Ishikawa (cell line): ENCODE measurements around the gene ANKRD44.

Experiments used
- CEBPB ChIP-seq: IDR thresholded peaks from 2 replicates; pipeline ENCODE4 v1.6.1; 2012
- CREB1 ChIP-seq: IDR thresholded peaks from 2 replicates; pipeline ENCODE4 v1.6.1; 2012; ENCODE audit warnings: low read depth
- EGR1 ChIP-seq: IDR thresholded peaks from 2 replicates; pipeline ENCODE4 v1.6.1; 2012
- TAF1 ChIP-seq: IDR thresholded peaks from 2 replicates; pipeline ENCODE4 v1.6.1; 2012; ENCODE audit warnings: low read depth, mild to moderate bottlenecking
- ZBTB7A ChIP-seq: IDR thresholded peaks from 2 replicates; pipeline ENCODE4 v1.6.1; 2012; ENCODE audit warnings: low read depth
- TF ChIP-seq, protein P1 (sequence below): IDR thresholded peaks from 2 replicates; pipeline ENCODE4 v1.6.1; 2012; ENCODE audit warnings: low read depth, mild to moderate bottlenecking

DNA sequence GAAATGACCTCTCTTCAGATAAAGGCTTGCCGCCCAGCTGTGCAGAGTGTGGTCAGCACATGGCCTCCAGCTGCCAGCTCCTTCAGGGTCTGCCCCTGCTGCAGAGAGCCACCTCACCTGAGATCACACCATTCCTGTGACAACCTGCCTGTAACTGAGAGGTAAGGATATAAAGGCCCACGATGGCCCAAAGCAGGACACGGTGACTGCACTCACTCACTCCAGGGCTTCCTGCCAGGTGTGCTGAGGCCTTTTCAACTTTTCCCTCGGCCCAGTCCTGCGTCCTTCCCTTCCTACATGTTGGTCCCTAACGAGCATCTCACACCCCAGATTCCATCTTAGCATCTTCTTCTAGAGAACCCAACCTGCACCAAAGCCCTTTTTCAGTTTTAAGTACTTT lies 36.2 kb downstream of the ANKRD44 start:
- no peak for TF ChIP-seq ZBTB7A
- TF ChIP-seq, protein P1, sequence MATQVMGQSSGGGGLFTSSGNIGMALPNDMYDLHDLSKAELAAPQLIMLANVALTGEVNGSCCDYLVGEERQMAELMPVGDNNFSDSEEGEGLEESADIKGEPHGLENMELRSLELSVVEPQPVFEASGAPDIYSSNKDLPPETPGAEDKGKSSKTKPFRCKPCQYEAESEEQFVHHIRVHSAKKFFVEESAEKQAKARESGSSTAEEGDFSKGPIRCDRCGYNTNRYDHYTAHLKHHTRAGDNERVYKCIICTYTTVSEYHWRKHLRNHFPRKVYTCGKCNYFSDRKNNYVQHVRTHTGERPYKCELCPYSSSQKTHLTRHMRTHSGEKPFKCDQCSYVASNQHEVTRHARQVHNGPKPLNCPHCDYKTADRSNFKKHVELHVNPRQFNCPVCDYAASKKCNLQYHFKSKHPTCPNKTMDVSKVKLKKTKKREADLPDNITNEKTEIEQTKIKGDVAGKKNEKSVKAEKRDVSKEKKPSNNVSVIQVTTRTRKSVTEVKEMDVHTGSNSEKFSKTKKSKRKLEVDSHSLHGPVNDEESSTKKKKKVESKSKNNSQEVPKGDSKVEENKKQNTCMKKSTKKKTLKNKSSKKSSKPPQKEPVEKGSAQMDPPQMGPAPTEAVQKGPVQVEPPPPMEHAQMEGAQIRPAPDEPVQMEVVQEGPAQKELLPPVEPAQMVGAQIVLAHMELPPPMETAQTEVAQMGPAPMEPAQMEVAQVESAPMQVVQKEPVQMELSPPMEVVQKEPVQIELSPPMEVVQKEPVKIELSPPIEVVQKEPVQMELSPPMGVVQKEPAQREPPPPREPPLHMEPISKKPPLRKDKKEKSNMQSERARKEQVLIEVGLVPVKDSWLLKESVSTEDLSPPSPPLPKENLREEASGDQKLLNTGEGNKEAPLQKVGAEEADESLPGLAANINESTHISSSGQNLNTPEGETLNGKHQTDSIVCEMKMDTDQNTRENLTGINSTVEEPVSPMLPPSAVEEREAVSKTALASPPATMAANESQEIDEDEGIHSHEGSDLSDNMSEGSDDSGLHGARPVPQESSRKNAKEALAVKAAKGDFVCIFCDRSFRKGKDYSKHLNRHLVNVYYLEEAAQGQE = no peak
- TF ChIP-seq CEBPB = no peak
- TF ChIP-seq CREB1 = no peak
- no peak for TF ChIP-seq TAF1
- TF ChIP-seq EGR1 = no peak
